Mammary epithelial cell (primary cell): ENCODE measurements around the gene KRAS.
"Not testable (repeated sequence)": the region's sequence is repeated elsewhere in the genome, so short reads cannot be mapped to it uniquely, and the experiment has no call there.

Experiments
- EZH2 ChIP-seq: IDR thresholded peaks from 2 replicates; pipeline ENCODE4 v1.6.1; 2012; ENCODE audit warnings: low read length, inconsistent platforms, borderline replicate concordance
- TF ChIP-seq, protein P1 (sequence below), 2 donors: IDR thresholded peaks in 1 of 2; conservative IDR thresholded peaks in 1 of 2; 2 replicates each; pipeline ENCODE4 v1.5.1; 2011 to 2012; ENCODE audit warnings: inconsistent platforms in 2 of 2, low read length in 2 of 2, mild to moderate bottlenecking in 2 of 2, control low read depth in 1 of 2, low read depth in 1 of 2; ENCODE audit not compliant: insufficient read depth in 1 of 2; ENCODE audit errors: extremely low read depth in 1 of 2

- TF ChIP-seq, protein P1, sequence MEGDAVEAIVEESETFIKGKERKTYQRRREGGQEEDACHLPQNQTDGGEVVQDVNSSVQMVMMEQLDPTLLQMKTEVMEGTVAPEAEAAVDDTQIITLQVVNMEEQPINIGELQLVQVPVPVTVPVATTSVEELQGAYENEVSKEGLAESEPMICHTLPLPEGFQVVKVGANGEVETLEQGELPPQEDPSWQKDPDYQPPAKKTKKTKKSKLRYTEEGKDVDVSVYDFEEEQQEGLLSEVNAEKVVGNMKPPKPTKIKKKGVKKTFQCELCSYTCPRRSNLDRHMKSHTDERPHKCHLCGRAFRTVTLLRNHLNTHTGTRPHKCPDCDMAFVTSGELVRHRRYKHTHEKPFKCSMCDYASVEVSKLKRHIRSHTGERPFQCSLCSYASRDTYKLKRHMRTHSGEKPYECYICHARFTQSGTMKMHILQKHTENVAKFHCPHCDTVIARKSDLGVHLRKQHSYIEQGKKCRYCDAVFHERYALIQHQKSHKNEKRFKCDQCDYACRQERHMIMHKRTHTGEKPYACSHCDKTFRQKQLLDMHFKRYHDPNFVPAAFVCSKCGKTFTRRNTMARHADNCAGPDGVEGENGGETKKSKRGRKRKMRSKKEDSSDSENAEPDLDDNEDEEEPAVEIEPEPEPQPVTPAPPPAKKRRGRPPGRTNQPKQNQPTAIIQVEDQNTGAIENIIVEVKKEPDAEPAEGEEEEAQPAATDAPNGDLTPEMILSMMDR (conservative IDR thresholded peaks at IDR 0.05 in 1 of 2, IDR thresholded peaks at IDR 0.05 in 1 of 2; ENCODE audit: extremely low read depth in 1 of 2, insufficient read depth in 1 of 2, low read depth in 1 of 2, low read length in 2 of 2) = not testable (repeated sequence)
- not testable (repeated sequence) for TF ChIP-seq EZH2
Measured at GRCh38 chr12:25292810-25293221, 42.1 kb upstream of the KRAS start.
